ENCODE measurements around the gene ACTR1B. TPM values are rescaled to one million over a fixed set of nuclear protein-coding genes. Genes with fewer than 3 reads are reported as not detected.
A peak's percentile ranks its signal among the peaks of the same experiment; 100 is the strongest.
"Not testable (repeated sequence)": the region's sequence is repeated elsewhere in the genome, so short reads cannot be mapped to it uniquely, and the experiment has no call there.

ACTR1B gene
- polyA plus RNA-seq, 1 donor from 2014 or later, result 11.3 TPM

DNA sequence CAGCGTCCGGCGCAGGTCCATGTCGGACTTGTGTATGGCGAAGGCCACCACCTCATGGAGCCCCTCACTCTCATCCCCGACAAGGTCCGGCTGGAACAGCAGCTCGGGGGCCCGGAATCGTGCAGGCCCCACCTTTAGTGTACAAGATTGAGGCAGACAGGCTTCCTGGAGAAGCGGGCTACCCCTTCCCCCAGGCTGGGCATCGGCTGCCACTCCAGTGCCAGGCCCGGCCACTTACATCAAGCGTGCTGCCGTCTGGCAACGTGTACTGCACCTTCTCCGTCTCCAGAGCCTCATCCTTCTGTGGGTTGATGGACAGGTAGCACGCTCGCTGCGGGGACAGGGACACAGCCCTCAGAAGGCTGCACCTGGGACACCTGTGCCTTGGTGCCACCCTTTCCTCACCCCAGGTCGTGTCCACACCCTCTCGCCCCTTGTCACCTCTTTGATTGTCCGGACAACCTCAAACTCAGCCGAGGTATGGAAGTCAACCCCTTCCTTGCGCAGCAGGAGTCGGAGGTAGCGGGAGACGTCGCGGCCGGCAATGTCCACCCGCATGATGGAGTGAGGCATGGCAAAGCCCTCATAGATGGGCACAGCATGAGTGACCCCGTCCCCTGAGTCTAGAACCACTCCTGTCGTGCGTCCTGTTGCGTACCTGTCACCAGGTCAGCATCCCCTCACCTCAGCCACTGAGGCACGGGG, 5.7 kb downstream of the ACTR1B start:
- H3K27ac Mint-ChIP-seq, result no peak overlapping the region
- peaks cover 17 to 19% (median 17%) of the 10 kb centered on the region in 3 donors for H3K4me1 Mint-ChIP-seq
- H3K9me3 Mint-ChIP-seq, result peaks cover 0 to 2% (median 1%) of the 10 kb centered on the region in 3 donors
- H3K27me3 Mint-ChIP-seq, result no peaks in the 10 kb centered on the region
- H3K36me3 Mint-ChIP-seq, result peaks cover 4% of the 10 kb centered on the region
- H3K4me3 Mint-ChIP-seq, result peak overlapping the region in 1 of 4 donors; percentile 9

DNA sequence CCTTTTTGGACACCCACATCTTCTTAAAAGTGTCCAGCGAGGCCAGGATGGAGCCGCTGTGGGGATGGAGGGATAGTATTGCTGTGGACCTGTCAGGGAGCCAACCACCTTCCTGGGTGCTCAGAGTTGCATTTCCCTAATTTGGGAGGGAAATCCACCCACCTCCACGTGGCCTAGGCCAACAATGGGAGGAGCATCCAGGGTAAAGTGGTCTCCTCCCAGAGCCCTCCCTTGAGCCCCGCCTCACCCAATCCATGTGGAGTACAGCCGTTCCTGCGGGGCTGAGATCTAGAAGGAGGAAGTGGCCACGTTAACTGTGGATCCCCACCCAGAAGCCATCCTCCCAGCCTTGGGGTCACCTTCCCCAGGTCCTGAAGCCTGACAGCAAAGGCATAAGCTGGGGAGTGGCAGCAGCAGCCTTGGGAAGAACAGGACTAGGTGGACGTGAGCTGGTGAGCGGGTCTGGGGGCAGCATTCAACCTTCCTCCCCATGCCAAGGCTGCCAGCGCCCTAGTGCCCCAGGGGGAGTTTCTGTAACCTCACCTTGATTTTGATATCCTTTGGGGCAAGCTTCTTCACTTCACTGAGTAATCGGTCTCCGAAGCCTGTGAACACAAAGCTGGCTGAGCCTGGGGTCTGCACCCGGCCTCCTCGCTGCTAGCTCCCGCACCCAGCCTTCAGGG, 6.8 kb downstream of the ACTR1B start:
- Mint-ChIP-seq H3K27ac (no peak overlapping the region), H3K27me3 (no peaks in the 10 kb centered on the region), H3K9me3 (peaks cover 0 to 2% (median 1%) of the 10 kb centered on the region in 3 donors), H3K4me1 (peaks cover 6 to 10% (median 9%) of the 10 kb centered on the region in 3 donors), H3K36me3 (peaks cover 4% of the 10 kb centered on the region), H3K4me3 (no peak overlapping the region)

DNA sequence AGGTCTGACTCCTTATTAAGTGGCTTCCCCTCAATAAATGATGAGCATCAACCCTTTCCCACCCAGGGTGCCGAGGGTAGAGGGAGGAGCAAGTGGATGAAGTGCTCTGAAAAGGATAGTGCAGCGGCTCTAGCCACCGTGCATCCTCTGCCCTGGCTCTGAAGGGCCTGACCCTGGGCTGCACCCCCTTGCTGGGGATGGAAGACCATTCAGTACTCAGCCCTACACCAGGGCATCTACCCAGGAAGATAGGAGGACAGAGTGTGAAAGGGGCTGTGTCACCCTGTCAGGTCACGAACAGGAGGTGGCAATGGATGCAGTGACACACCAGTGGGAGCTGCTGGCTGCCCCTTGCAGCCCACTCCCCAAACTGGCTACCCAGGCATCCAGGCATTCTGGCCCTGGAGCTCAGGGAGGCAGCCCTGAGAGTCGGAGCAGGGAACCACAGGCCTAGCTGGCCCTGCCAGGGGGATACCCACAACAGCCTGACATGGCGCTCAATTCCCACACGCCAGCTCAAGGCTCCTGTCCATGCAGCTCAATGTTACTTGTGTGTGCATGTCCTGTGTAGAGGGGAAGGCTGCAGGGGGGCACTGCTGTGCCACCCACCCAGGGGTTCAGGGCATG, 7.6 kb downstream of the ACTR1B start:
- no peaks in the 10 kb centered on the region for H3K27me3 Mint-ChIP-seq
- no peak overlapping the region for H3K27ac Mint-ChIP-seq
- peaks cover 4% of the 10 kb centered on the region for H3K36me3 Mint-ChIP-seq
- peaks cover 0 to 2% (median 1%) of the 10 kb centered on the region in 3 donors for H3K4me1 Mint-ChIP-seq
- peaks cover 0 to 2% (median 1%) of the 10 kb centered on the region in 3 donors for H3K9me3 Mint-ChIP-seq
- H3K4me3 Mint-ChIP-seq, result no peak overlapping the region

DNA sequence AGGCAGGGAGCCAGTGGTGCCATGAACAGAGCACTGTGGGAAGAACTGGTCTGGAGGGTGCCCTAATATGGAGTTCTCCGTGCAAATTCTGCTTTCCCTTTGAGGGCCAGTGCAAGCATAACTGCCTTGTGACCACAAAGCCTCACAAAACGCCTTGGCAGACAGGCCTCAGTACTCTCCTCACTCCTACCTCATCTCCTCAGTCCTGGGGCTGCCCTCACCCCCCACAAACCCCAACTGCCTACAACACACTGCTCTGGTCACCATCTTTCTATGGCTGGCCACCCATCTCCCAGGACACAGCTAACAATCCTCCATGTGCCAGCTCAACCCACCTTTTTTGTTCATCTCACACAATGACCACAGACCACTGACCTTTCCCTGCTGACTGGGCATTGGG, 9.1 kb downstream of the ACTR1B start:
- no peaks in the 10 kb centered on the region for H3K27me3 Mint-ChIP-seq
- H3K4me1 Mint-ChIP-seq, result peaks cover 3 to 6% (median 4%) of the 10 kb centered on the region in 3 donors
- H3K9me3 Mint-ChIP-seq, result peaks cover 0 to 2% (median 1%) of the 10 kb centered on the region in 3 donors
- H3K36me3 Mint-ChIP-seq, result peaks cover 4% of the 10 kb centered on the region
- H3K4me3 Mint-ChIP-seq, result peak overlapping the region in 1 of 4 donors; percentile 56
- H3K27ac Mint-ChIP-seq, result peak overlapping the region in 1 of 3 donors; percentile 45

DNA sequence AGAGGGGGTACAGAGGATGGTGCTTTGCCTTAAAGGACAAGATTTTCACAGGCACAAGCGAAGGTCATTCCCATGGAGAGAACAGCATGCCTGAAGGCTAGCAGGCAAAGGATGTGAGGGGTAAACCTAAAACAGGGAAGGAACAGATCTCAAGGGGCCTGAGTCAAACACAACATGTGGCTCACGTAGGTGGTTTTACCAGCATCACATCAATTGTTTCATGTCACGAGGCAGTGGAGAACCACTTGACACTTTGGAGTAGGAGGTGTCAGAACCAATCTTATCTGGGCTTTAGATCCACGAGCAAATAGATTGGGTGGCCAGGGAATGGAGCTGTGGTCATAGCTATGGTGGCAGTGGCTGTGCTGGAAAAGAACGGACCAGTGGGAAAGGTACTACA, 9.5 kb downstream of the ACTR1B start:
- Mint-ChIP-seq H3K27me3 (no peaks in the 10 kb centered on the region), H3K27ac (peak overlapping the region in 2 of 3 donors; percentile 19 to 81), H3K4me1 (peaks cover 4 to 6% (median 5%) of the 10 kb centered on the region in 3 donors), H3K9me3 (peaks cover 0 to 2% (median 1%) of the 10 kb centered on the region in 3 donors), H3K4me3 (peak overlapping the region in 1 of 4 donors; percentile 56), H3K36me3 (peaks cover 4% of the 10 kb centered on the region)

DNA sequence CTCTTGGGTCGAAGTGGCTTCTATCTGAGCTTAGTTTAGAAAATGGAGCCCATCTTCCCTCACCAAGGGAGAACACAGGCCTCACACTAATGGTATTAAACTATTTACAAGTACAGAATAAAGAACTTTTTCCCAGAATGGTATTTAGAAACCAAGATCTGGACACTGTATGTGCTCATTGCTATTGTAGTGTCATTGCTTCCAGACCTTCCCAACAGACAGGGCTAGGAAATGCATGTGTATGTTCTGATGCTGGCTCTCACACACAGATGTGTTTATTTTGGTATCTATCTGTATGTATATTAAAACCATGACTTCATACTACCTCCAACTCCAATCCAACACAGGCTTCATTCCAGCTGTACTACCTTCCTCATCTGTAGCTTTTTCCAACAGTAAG, 10.0 kb downstream of the ACTR1B start:
- H3K36me3 Mint-ChIP-seq, result peaks cover 4% of the 10 kb centered on the region
- H3K4me3 Mint-ChIP-seq, result peak overlapping the region in 1 of 4 donors; percentile 56
- H3K9me3 Mint-ChIP-seq, result peaks cover 0 to 2% (median 1%) of the 10 kb centered on the region in 3 donors
- H3K4me1 Mint-ChIP-seq, result peaks cover 4 to 6% (median 5%) of the 10 kb centered on the region in 3 donors
- H3K27me3 Mint-ChIP-seq, result no peaks in the 10 kb centered on the region
- H3K27ac Mint-ChIP-seq, result peak overlapping the region in 2 of 3 donors; percentile 19 to 81

DNA sequence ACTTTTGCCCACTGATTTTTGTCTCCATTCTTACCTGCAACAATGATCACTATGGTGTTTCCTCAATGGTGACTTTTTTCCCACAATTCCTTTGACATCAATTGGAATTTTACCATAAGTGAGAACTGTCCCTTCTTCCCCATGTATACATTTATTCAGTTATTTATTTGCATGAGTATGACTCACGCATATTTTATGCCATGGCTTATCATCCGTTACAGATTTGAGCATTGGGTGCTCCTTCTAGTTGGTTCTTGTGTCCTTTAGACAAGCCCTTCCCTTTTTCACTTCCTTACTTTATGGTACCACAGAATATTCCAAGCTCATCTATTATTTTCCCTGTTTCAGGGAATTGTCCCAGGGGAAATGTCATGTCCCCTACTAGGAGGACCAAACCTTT, 10.4 kb downstream of the ACTR1B start:
- H3K4me1 Mint-ChIP-seq, result peaks cover 4 to 7% (median 5%) of the 10 kb centered on the region in 3 donors
- H3K27me3 Mint-ChIP-seq, result no peaks in the 10 kb centered on the region
- H3K4me3 Mint-ChIP-seq, result peak overlapping the region in 1 of 4 donors; percentile 56
- H3K36me3 Mint-ChIP-seq, result peaks cover 4% of the 10 kb centered on the region
- H3K27ac Mint-ChIP-seq, result peak overlapping the region in 1 of 3 donors; percentile 19
- H3K9me3 Mint-ChIP-seq, result peaks cover 0 to 2% (median 1%) of the 10 kb centered on the region in 3 donors

DNA sequence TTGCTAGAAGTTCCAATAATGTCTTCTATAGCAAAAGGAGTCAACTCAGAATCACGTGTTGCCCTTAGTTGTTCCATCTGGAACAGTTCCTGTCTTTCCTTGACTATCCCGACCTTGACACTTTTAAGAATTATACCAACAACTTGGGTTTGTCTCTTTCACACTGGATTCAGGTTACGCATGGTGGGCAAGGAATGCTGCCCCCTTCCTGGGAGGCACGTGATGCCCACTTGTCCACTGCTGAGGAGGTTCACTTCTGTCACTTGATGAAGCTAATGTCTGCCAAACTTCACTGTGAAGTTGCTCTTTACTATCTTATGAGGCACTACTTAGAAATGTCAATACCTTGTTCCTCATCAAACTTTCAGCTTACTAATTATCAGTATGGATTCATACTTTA, 12.7 kb downstream of the ACTR1B start:
- Mint-ChIP-seq H3K4me3 (peak overlapping the region in 1 of 4 donors; percentile 77), H3K27me3 (no peaks in the 10 kb centered on the region), H3K36me3 (peaks cover 4% of the 10 kb centered on the region), H3K27ac (peak overlapping the region in 1 of 3 donors; percentile 28), H3K4me1 (peaks cover 11 to 19% (median 12%) of the 10 kb centered on the region in 3 donors), H3K9me3 (peaks cover 0 to 2% (median 1%) of the 10 kb centered on the region in 3 donors)

DNA sequence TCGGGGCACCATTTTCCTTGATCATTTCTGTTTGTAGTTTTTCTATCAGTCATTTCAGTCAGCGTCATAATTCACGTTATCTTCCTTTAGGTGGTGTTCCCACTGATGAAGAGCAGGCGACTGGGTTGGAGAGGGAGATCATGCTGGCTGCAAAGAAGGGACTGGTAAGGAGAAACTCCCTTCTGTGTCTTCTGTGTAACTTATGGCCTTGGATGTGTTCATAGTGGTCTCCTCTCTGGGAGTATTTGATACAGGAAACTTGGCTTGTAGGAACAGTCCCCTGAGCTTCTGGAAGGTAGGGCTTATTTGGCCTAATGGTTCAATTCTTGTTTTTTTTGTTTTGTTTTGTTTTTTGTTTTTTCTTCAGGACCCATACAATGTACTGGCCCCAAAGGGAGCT, 16.9 kb downstream of the ACTR1B start:
- H3K36me3 Mint-ChIP-seq, result no peaks in the 10 kb centered on the region
- H3K27ac Mint-ChIP-seq, result peak overlapping the region; percentile 85 to 97 (median 86)
- peak overlapping the region; percentile 87 to 95 (median 94) for H3K4me3 Mint-ChIP-seq
- H3K27me3 Mint-ChIP-seq, result no peaks in the 10 kb centered on the region
- H3K4me1 Mint-ChIP-seq, result peaks cover 13 to 26% (median 15%) of the 10 kb centered on the region in 3 donors
- H3K9me3 Mint-ChIP-seq, result no peaks in the 10 kb centered on the region

DNA sequence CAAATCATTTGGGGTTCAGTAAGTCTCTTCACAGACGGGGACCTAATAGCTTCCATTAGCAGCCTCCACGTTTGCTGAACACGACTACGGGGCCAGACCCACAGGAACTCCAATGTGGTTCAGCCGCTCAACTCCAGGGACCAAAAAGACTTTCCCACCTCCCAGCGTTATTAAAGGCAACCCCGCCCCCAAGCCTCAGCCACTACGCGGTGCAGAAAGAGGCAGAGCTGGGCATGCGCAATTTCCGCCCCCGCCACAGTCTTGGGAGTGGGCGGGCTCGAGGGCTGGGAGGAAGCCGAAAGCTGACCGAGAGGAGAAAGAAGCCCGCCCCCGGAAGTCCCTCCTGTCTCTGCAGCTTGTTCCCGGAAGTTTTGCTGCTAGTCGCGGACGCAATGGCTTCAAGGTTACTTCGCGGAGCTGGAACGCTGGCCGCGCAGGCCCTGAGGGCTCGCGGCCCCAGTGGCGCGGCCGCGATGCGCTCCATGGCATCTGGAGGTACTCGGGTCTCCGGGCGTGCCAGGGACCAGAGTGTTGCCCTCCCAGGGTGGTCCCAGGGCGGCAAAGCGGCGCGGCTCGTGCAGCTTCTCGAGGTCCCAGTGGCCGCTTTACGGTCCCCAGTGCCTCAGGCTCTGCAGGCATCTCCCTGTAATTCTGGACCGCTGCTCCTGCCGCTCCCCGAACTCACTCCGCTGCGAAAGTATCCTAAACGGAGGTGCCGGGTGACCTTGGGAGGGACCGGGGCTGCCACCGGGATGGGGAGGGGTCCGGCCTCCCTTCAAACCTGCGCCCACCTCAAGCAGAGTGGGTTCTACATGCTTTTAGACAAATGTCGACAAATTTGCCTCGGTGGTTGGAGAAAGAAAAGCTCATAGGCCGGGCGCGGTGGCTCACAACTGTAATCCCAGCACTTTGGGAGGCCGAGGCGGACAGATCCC, 17.9 kb downstream of the ACTR1B start, which contains the start of gene COX5B:
COX5B (plus strand) TSS at position 368 of the 935 bp plus-strand sequence; CDS start at position 393, 25 bp downstream.
- Mint-ChIP-seq H3K9me3 (no peaks in the 10 kb centered on the region), H3K36me3 (no peaks in the 10 kb centered on the region), H3K27ac (peak within 1 kb of the TSS; percentile 85 to 97 (median 95)), H3K4me1 (peaks cover 11 to 24% (median 13%) of the 10 kb centered on the region in 3 donors), H3K4me3 (peak within 1 kb of the TSS; percentile 93 to 97 (median 94)), H3K27me3 (no peaks in the 10 kb centered on the region)

DNA sequence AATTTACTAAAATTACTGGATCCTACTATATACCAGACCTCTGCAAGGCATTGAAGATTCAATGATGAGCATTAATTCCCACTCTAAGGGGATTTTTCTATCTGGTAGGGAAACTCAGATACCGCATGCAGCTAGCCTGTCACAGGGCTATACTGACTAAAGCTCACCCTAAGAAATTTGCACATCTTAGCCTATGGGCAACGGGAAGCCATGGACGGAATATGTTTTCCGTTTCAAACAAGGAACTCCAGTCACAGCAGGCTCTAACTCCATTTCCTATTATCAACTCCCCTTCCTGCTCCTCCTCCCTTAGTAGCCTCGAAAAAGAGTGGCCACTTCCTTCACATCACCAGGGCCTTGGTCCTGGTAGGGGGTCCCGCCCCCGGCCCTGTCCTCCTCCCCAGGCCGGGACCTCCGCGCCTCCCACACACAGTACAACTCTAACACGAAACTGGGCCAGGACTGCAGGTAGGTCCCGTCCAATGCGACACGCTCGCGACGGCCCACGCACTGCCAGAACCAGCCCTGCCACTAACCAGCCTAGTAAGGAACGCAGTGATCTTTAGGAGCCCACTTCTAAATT, 18.6 kb downstream of the ACTR1B start:
- Mint-ChIP-seq H3K4me1 (peaks cover 11 to 20% (median 13%) of the 10 kb centered on the region in 3 donors), H3K9me3 (no peaks in the 10 kb centered on the region), H3K27me3 (no peaks in the 10 kb centered on the region), H3K27ac (peak overlapping the region; percentile 85 to 95 (median 92)), H3K36me3 (no peaks in the 10 kb centered on the region), H3K4me3 (peak overlapping the region; percentile 93 to 97 (median 94))

DNA sequence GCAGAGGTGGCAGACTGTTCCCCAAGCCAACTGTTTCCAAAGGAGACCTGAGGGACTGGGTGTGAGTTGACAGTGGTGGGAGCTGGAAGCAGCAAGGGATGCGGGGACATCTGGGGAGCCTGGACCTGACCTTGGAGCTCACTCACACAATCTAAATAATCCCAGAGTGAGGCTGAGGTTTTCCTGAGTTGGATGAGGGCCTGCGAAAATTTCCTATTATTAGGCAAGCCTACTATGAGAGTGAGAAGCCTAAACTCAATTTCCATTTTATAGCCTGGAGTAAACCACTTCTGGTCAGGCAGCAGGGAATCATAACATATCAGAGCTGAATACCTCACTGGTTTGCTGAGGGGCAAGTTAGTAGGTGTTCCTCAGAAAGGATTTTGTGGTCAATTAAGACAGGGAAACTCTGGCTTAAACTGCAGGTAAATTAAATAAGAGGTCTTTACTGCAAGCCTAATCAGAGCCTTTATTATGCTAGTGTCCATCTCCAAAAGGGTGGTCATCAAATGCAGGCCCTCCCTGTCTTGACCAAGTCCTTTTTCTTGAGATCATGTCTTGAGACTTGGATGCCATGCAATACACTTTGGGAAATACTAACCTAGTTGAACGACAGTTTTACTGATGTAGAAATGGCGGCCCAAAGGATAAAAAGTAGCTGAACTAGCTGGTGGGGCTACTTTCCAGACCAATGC, 19.7 kb downstream of the ACTR1B start:
- Mint-ChIP-seq H3K36me3 (no peaks in the 10 kb centered on the region), H3K27ac (no peak overlapping the region), H3K4me1 (peaks cover 10 to 20% (median 11%) of the 10 kb centered on the region in 3 donors), H3K4me3 (peak overlapping the region in 3 of 4 donors; percentile 38 to 69 (median 61)), H3K27me3 (peaks cover 2% of the 10 kb centered on the region), H3K9me3 (no peaks in the 10 kb centered on the region)

DNA sequence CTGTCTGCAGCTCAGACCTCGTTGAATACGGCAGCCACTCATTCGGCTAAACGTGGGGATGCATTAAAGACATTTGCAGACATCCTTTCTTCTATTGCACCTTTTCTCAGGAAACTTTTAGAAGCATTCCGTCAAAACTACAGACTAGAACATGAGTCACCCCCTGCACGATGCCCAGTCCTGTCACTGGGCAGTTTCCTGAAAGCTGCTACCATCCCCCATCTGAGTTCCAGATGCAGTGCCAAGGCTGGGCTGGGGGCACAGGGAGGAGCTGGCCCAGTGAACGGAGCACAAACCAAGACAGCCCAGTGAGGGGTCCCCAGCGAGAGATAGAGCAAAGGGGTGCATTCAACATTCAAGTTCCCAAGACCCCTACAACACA, 37.8 kb downstream of the ACTR1B start:
- H3K9me3 Mint-ChIP-seq, H3K36me3 Mint-ChIP-seq, H3K27ac Mint-ChIP-seq, H3K27me3 Mint-ChIP-seq, H3K4me3 Mint-ChIP-seq, H3K4me1 Mint-ChIP-seq: not testable (repeated sequence)

Data from IgD-negative memory B cell (primary cell).